NCI-H2196 treated with DMSO at 0.1 percent for 48 hours (cell line): Measurements from ENCODE around the gene MBNL1.
"Not testable (repeated sequence)": the region's sequence is repeated elsewhere in the genome, so short reads cannot be mapped to it uniquely, and the experiment has no call there.

Experiments
- DNase-seq: peaks from one replicate; lab custom pipeline; 2025; ENCODE audit not compliant: unreplicated experiment; lab: John Stamatoyannopoulos, UW

Gene MBNL1

GRCh38 chr3:152317184-152317583 is 48.5 kb downstream of the MBNL1 start:
- no peak for DNase-seq

GRCh38 chr3:152317956-152318355 is 49.2 kb downstream of the MBNL1 start:
- DNase-seq, result no peak

- DNase-seq, result no peak
These were observed 49.8 kb downstream of the MBNL1 start for GRCh38 chr3:152318512-152318911.

- no peak for DNase-seq
These were observed 50.5 kb downstream of the MBNL1 start for GRCh38 chr3:152319256-152319655.

GRCh38 chr3:152319831-152320617 is 51.3 kb downstream of the MBNL1 start:
- no peak for DNase-seq

GRCh38 chr3:152321200-152321954 is 52.6 kb downstream of the MBNL1 start:
- no peak for DNase-seq

GRCh38 chr3:152321955-152322377 is 53.2 kb downstream of the MBNL1 start:
- DNase-seq, result no peak

GRCh38 chr3:152322756-152323155 is 54.0 kb downstream of the MBNL1 start:
- no peak for DNase-seq

- DNase-seq, result no peak
These were observed 55.1 kb downstream of the MBNL1 start for GRCh38 chr3:152323834-152324233.

- no peak for DNase-seq
These were observed 56.4 kb downstream of the MBNL1 start for GRCh38 chr3:152325136-152325535.

GRCh38 chr3:152327203-152327602 is 58.5 kb downstream of the MBNL1 start:
- DNase-seq, result no peak

- no peak for DNase-seq
These were observed 60.1 kb downstream of the MBNL1 start for GRCh38 chr3:152328841-152329240.

GRCh38 chr3:152330559-152330958 is 61.8 kb downstream of the MBNL1 start:
- DNase-seq, result no peak

- no peak for DNase-seq
These were observed 62.4 kb downstream of the MBNL1 start for GRCh38 chr3:152331018-152331541.

GRCh38 chr3:152331998-152332397 is 63.3 kb downstream of the MBNL1 start:
- no peak for DNase-seq

- no peak for DNase-seq
These were observed 65.2 kb downstream of the MBNL1 start for GRCh38 chr3:152333928-152334327.

GRCh38 chr3:152334761-152335160 is 66.0 kb downstream of the MBNL1 start:
- DNase-seq, result no peak

GRCh38 chr3:152335273-152335672 is 66.5 kb downstream of the MBNL1 start:
- DNase-seq, result no peak

GRCh38 chr3:152337337-152337736 is 68.6 kb downstream of the MBNL1 start:
- not testable (repeated sequence) for DNase-seq

- no peak for DNase-seq
These were observed 69.5 kb downstream of the MBNL1 start for GRCh38 chr3:152338159-152338720.

- DNase-seq, result no peak
These were observed 71.3 kb downstream of the MBNL1 start for GRCh38 chr3:152339881-152340505.
